Measurements from ENCODE around the gene MARK2.

Gene MARK2

GRCh38 chr11:63866211-63866610 is 27.3 kb downstream of the MARK2 start:
- no peak overlapping the region for H3K4me3 ChIP-seq (ENCODE audit: low read depth, low read length)
- no peak for DNase-seq
- no peak for TF ChIP-seq CTCF (IDR thresholded peaks at IDR 0.05; ENCODE audit: low read depth, low read length)
- no peaks in the 10 kb centered on the region for H3K4me1 ChIP-seq
- H3K27me3 ChIP-seq, result no peaks in the 10 kb centered on the region
- no peaks in the 10 kb centered on the region for H3K9me3 ChIP-seq
- H3K36me3 ChIP-seq, result no peaks in the 10 kb centered on the region

- Histone ChIP-seq H3K36me3 (no peaks in the 10 kb centered on the region), H3K4me1 (no peaks in the 10 kb centered on the region), H3K9me3 (no peaks in the 10 kb centered on the region), H3K4me3 (ENCODE audit: low read depth, low read length) (no peak overlapping the region), H3K27me3 (no peaks in the 10 kb centered on the region)
- no peak for TF ChIP-seq CTCF (IDR thresholded peaks at IDR 0.05; ENCODE audit: low read depth, low read length)
- DNase-seq, result no peak
Observed at GRCh38 chr11:63867511-63867910, 28.6 kb downstream of the MARK2 start.

- no peaks in the 10 kb centered on the region for H3K4me1 ChIP-seq
- DNase-seq, result no peak
- TF ChIP-seq CTCF (IDR thresholded peaks at IDR 0.05; ENCODE audit: low read depth, low read length), result no peak
Observed at GRCh38 chr11:63868399-63869064, 29.6 kb downstream of the MARK2 start.

GRCh38 chr11:63869171-63869591 is 30.3 kb downstream of the MARK2 start:
- no peak for TF ChIP-seq CTCF (IDR thresholded peaks at IDR 0.05; ENCODE audit: low read depth, low read length)
- no peak for DNase-seq
- no peak overlapping the region for H3K4me3 ChIP-seq (ENCODE audit: low read depth, low read length)

More at GRCh38 chr11:63868399-63869064, 29.6 kb downstream of the MARK2 start:
- H3K36me3 ChIP-seq, result no peaks in the 10 kb centered on the region
- H3K27me3 ChIP-seq, result no peaks in the 10 kb centered on the region
- no peaks in the 10 kb centered on the region for H3K9me3 ChIP-seq
- H3K4me3 ChIP-seq (ENCODE audit: low read depth, low read length), result no peak overlapping the region

GRCh38 chr11:63869683-63870082 is 30.8 kb downstream of the MARK2 start:
- DNase-seq, result no peak
- H3K4me3 ChIP-seq (ENCODE audit: low read depth, low read length), result no peak overlapping the region
- no peaks in the 10 kb centered on the region for H3K36me3 ChIP-seq
- no peaks in the 10 kb centered on the region for H3K27me3 ChIP-seq
- H3K4me1 ChIP-seq, result no peaks in the 10 kb centered on the region
- no peak for TF ChIP-seq CTCF (IDR thresholded peaks at IDR 0.05; ENCODE audit: low read depth, low read length)
- H3K9me3 ChIP-seq, result no peaks in the 10 kb centered on the region

More at GRCh38 chr11:63869171-63869591, 30.3 kb downstream of the MARK2 start:
- Histone ChIP-seq H3K9me3 (no peaks in the 10 kb centered on the region), H3K4me1 (no peaks in the 10 kb centered on the region), H3K36me3 (no peaks in the 10 kb centered on the region), H3K27me3 (no peaks in the 10 kb centered on the region)

- no peaks in the 10 kb centered on the region for H3K36me3 ChIP-seq
- no peaks in the 10 kb centered on the region for H3K27me3 ChIP-seq
- no peak for TF ChIP-seq CTCF (IDR thresholded peaks at IDR 0.05; ENCODE audit: low read depth, low read length)
- H3K4me3 ChIP-seq (ENCODE audit: low read depth, low read length), result no peak overlapping the region
- H3K9me3 ChIP-seq, result no peaks in the 10 kb centered on the region
- DNase-seq, result no peak
- H3K4me1 ChIP-seq, result no peaks in the 10 kb centered on the region
Observed at GRCh38 chr11:63870351-63871140, 31.6 kb downstream of the MARK2 start.

Measured in BE2C (cell line).